ENCODE measurements around the gene VPS16. TPM values are rescaled to one million over a fixed set of nuclear protein-coding genes. Genes with fewer than 3 reads are reported as not detected.

Gene VPS16
- total RNA-seq, 1 experiment from 2014 or later, result 26.2 TPM

DNA sequence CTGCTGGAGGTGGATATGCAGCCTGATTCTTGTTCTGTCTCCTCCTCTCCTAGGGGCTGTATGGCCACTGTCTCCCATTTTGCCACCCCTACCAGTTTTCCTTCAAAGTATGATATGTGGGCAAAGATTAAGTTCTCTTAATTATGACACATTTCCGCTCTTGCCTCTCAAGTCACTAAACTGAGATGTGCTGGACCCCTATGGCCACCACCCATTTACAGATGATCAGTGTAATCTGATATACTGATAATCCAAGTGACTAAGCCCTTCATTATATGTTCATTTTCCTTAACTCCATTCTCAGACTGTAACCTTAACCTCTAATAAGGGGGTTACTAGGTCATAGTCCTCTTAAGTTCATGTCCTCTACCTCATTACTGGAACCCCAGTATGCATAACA is 26.5 kb upstream of the VPS16 start (continued):
- TF ChIP-seq, protein P1, sequence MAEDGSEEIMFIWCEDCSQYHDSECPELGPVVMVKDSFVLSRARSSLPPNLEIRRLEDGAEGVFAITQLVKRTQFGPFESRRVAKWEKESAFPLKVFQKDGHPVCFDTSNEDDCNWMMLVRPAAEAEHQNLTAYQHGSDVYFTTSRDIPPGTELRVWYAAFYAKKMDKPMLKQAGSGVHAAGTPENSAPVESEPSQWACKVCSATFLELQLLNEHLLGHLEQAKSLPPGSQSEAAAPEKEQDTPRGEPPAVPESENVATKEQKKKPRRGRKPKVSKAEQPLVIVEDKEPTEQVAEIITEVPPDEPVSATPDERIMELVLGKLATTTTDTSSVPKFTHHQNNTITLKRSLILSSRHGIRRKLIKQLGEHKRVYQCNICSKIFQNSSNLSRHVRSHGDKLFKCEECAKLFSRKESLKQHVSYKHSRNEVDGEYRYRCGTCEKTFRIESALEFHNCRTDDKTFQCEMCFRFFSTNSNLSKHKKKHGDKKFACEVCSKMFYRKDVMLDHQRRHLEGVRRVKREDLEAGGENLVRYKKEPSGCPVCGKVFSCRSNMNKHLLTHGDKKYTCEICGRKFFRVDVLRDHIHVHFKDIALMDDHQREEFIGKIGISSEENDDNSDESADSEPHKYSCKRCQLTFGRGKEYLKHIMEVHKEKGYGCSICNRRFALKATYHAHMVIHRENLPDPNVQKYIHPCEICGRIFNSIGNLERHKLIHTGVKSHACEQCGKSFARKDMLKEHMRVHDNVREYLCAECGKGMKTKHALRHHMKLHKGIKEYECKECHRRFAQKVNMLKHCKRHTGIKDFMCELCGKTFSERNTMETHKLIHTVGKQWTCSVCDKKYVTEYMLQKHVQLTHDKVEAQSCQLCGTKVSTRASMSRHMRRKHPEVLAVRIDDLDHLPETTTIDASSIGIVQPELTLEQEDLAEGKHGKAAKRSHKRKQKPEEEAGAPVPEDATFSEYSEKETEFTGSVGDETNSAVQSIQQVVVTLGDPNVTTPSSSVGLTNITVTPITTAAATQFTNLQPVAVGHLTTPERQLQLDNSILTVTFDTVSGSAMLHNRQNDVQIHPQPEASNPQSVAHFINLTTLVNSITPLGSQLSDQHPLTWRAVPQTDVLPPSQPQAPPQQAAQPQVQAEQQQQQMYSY (CRISPR knock-in tag; IDR thresholded peaks at IDR 0.05), result no peak
- TF ChIP-seq, protein P2, sequence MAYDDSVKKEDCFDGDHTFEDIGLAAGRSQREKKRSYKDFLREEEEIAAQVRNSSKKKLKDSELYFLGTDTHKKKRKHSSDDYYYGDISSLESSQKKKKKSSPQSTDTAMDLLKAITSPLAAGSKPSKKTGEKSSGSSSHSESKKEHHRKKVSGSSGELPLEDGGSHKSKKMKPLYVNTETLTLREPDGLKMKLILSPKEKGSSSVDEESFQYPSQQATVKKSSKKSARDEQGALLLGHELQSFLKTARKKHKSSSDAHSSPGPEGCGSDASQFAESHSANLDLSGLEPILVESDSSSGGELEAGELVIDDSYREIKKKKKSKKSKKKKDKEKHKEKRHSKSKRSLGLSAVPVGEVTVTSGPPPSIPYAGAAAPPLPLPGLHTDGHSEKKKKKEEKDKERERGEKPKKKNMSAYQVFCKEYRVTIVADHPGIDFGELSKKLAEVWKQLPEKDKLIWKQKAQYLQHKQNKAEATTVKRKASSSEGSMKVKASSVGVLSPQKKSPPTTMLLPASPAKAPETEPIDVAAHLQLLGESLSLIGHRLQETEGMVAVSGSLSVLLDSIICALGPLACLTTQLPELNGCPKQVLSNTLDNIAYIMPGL (CRISPR knock-in tag; IDR thresholded peaks at IDR 0.05), result no peak
- TF ChIP-seq, protein P3, sequence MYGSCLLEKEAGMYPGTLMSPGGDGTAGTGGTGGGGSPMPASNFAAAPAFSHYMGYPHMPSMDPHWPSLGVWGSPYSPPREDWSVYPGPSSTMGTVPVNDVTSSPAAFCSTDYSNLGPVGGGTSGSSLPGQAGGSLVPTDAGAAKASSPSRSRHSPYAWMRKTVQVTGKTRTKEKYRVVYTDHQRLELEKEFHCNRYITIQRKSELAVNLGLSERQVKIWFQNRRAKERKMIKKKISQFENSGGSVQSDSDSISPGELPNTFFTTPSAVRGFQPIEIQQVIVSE (CRISPR knock-in tag; IDR thresholded peaks at IDR 0.05; ENCODE audit: borderline replicate concordance), result no peak
- no peak for TF ChIP-seq ZNF232 (CRISPR knock-in tag; IDR thresholded peaks at IDR 0.05)
- TF ChIP-seq, protein P4, sequence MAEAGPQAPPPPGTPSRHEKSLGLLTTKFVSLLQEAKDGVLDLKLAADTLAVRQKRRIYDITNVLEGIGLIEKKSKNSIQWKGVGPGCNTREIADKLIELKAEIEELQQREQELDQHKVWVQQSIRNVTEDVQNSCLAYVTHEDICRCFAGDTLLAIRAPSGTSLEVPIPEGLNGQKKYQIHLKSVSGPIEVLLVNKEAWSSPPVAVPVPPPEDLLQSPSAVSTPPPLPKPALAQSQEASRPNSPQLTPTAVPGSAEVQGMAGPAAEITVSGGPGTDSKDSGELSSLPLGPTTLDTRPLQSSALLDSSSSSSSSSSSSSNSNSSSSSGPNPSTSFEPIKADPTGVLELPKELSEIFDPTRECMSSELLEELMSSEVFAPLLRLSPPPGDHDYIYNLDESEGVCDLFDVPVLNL (CRISPR knock-in tag; IDR thresholded peaks at IDR 0.05; ENCODE audit: borderline replicate concordance, low read depth), result no peak

DNA sequence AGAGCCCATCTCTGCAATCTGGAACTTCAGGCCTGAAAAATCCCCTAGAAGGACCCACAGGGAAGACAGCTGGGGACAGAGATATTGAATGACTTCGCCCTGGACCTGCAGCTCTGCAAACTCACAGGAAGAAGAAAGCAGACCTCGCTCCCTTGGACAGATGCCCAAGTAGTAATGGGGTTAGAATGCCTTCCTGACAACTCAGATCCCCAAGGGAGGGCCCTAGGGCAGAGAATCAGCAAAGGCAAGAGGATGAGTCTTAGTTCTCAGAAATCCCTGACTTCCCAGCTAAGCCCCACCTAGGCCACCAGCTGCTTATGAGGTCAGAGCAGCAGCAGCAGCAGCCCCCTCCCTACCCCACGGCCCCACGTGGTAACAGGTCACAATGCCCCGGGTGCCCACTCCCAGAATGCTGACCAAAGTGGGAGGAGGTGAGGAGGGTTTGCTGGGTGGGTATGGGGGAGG is 25.9 kb upstream of the VPS16 start, which contains the start of gene C20orf141:
C20orf141 (plus strand) TSS at position 401 of the 465 bp plus-strand sequence. CDS start 198 bp downstream, outside the sequence.
- H3K4me1 Mint-ChIP-seq, result no peaks in the 10 kb centered on the region; the same call in 1 of the 2 replicates
- no peak for DNase-seq (ENCODE audit: low spot score)
- ATAC-seq, result no peak
- no peaks in the 10 kb centered on the region for H3K36me3 Mint-ChIP-seq
- H3K4me3 Mint-ChIP-seq, result no peak within 1 kb of the TSS
- ChIA-PET POLR2A (no interaction called here), CTCF (interaction anchor here (0.8 to 1.4 kb wide), 3 partner anchors 22 to 59 kb away, joined by 3 to 5 read pairs (median 4); no protein-coding TSS in a partner anchor)
- H3K27ac Mint-ChIP-seq, result no peak within 1 kb of the TSS
- H3K27me3 Mint-ChIP-seq (ENCODE audit: low read depth), result peaks cover 55% of the 10 kb centered on the region
- peaks cover 21% of the 10 kb centered on the region for H3K9me3 Mint-ChIP-seq
- TF ChIP-seq SP1 (CRISPR knock-in tag; conservative IDR thresholded peaks at IDR 0.05), result no peak
- no peak for TF ChIP-seq MXD4 (CRISPR knock-in tag; IDR thresholded peaks at IDR 0.05; ENCODE audit: borderline replicate concordance)
- TF ChIP-seq, protein P5, sequence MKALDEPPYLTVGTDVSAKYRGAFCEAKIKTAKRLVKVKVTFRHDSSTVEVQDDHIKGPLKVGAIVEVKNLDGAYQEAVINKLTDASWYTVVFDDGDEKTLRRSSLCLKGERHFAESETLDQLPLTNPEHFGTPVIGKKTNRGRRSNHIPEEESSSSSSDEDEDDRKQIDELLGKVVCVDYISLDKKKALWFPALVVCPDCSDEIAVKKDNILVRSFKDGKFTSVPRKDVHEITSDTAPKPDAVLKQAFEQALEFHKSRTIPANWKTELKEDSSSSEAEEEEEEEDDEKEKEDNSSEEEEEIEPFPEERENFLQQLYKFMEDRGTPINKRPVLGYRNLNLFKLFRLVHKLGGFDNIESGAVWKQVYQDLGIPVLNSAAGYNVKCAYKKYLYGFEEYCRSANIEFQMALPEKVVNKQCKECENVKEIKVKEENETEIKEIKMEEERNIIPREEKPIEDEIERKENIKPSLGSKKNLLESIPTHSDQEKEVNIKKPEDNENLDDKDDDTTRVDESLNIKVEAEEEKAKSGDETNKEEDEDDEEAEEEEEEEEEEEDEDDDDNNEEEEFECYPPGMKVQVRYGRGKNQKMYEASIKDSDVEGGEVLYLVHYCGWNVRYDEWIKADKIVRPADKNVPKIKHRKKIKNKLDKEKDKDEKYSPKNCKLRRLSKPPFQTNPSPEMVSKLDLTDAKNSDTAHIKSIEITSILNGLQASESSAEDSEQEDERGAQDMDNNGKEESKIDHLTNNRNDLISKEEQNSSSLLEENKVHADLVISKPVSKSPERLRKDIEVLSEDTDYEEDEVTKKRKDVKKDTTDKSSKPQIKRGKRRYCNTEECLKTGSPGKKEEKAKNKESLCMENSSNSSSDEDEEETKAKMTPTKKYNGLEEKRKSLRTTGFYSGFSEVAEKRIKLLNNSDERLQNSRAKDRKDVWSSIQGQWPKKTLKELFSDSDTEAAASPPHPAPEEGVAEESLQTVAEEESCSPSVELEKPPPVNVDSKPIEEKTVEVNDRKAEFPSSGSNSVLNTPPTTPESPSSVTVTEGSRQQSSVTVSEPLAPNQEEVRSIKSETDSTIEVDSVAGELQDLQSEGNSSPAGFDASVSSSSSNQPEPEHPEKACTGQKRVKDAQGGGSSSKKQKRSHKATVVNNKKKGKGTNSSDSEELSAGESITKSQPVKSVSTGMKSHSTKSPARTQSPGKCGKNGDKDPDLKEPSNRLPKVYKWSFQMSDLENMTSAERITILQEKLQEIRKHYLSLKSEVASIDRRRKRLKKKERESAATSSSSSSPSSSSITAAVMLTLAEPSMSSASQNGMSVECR (CRISPR knock-in tag; IDR thresholded peaks at IDR 0.05; ENCODE audit: borderline replicate concordance), result no peak
- TF ChIP-seq, protein P6, sequence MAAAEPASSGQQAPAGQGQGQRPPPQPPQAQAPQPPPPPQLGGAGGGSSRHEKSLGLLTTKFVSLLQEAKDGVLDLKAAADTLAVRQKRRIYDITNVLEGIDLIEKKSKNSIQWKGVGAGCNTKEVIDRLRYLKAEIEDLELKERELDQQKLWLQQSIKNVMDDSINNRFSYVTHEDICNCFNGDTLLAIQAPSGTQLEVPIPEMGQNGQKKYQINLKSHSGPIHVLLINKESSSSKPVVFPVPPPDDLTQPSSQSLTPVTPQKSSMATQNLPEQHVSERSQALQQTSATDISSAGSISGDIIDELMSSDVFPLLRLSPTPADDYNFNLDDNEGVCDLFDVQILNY (CRISPR knock-in tag; IDR thresholded peaks at IDR 0.05), result no peak
- no peak for TF ChIP-seq HMGA2 (CRISPR knock-in tag; IDR thresholded peaks at IDR 0.05)
- TF ChIP-seq GTF2I (CRISPR knock-in tag; conservative IDR thresholded peaks at IDR 0.05), result no peak
- TF ChIP-seq SOX15 (CRISPR knock-in tag; IDR thresholded peaks at IDR 0.05), result no peak
- TF ChIP-seq ZNF232 (CRISPR knock-in tag; IDR thresholded peaks at IDR 0.05), result no peak
- TF ChIP-seq ZNF396 (CRISPR knock-in tag; IDR thresholded peaks at IDR 0.05; ENCODE audit: borderline replicate concordance), result no peak
- TF ChIP-seq CREB1 (CRISPR knock-in tag; IDR thresholded peaks at IDR 0.05), result no peak
- no peak for TF ChIP-seq FOXP1 (CRISPR knock-in tag; IDR thresholded peaks at IDR 0.05; ENCODE audit: borderline replicate concordance)
- TF ChIP-seq ELF4 (CRISPR knock-in tag; IDR thresholded peaks at IDR 0.05; ENCODE audit: low read depth), result no peak
- no peak for TF ChIP-seq GRHL2 (CRISPR knock-in tag; IDR thresholded peaks at IDR 0.05; ENCODE audit: insufficient replicate concordance, severe bottlenecking)
- TF ChIP-seq, protein P7, sequence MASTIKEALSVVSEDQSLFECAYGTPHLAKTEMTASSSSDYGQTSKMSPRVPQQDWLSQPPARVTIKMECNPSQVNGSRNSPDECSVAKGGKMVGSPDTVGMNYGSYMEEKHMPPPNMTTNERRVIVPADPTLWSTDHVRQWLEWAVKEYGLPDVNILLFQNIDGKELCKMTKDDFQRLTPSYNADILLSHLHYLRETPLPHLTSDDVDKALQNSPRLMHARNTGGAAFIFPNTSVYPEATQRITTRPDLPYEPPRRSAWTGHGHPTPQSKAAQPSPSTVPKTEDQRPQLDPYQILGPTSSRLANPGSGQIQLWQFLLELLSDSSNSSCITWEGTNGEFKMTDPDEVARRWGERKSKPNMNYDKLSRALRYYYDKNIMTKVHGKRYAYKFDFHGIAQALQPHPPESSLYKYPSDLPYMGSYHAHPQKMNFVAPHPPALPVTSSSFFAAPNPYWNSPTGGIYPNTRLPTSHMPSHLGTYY (CRISPR knock-in tag; IDR thresholded peaks at IDR 0.05), result no peak
- TF ChIP-seq, protein P8, sequence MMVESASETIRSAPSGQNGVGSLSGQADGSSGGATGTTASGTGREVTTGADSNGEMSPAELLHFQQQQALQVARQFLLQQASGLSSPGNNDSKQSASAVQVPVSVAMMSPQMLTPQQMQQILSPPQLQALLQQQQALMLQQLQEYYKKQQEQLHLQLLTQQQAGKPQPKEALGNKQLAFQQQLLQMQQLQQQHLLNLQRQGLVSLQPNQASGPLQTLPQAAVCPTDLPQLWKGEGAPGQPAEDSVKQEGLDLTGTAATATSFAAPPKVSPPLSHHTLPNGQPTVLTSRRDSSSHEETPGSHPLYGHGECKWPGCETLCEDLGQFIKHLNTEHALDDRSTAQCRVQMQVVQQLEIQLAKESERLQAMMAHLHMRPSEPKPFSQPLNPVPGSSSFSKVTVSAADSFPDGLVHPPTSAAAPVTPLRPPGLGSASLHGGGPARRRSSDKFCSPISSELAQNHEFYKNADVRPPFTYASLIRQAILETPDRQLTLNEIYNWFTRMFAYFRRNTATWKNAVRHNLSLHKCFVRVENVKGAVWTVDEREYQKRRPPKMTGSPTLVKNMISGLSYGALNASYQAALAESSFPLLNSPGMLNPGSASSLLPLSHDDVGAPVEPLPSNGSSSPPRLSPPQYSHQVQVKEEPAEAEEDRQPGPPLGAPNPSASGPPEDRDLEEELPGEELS (CRISPR knock-in tag; IDR thresholded peaks at IDR 0.05), result no peak
- no peak for TF ChIP-seq NR3C1 (CRISPR knock-in tag; conservative IDR thresholded peaks at IDR 0.05; ENCODE audit: low read depth)
